ENCODE results near the gene CCND2.

CCND2 gene

GRCh38 chr12:4293966-4294505, 20.5 kb downstream of the CCND2 start:
- DNase-seq: no peak

GRCh38 chr12:4296751-4297150, 23.2 kb downstream of the CCND2 start:
- DNase-seq: no peak

GRCh38 chr12:4297617-4298016, 24.1 kb downstream of the CCND2 start:
- no peak for DNase-seq

GRCh38 chr12:4300883-4301282, 27.3 kb downstream of the CCND2 start:
- no peak for DNase-seq

DNA sequence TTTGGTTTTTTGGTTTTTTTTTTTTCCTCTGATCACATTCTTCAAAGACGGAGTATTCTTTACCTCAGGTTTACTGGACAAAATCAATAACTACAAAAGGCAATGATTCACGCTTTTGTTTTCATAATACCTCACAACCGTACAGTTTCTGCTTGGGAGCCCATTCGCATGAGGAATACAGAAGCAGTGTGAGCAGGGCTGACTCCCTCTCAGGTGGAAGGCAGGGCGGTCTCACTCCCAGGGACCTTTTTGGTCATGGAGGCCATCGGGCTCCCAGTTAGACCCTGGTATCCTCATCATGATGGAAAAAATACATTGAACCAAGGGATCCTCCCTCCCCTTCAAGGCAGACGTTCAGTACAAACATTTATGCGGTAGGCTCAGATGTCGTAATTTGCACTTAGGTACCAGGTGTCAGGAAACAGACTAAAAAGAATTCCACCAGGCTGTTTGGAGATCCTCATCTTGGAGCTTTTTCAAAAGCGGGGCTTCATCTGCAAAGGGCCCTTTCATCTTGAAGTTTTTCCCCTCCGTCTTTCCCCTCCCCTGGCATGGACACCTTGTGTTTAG, 28.5 kb downstream of the CCND2 start:
- DNase-seq: no peak

GRCh38 chr12:4302881-4303280, 29.3 kb downstream of the CCND2 start:
- no peak for DNase-seq

DNA sequence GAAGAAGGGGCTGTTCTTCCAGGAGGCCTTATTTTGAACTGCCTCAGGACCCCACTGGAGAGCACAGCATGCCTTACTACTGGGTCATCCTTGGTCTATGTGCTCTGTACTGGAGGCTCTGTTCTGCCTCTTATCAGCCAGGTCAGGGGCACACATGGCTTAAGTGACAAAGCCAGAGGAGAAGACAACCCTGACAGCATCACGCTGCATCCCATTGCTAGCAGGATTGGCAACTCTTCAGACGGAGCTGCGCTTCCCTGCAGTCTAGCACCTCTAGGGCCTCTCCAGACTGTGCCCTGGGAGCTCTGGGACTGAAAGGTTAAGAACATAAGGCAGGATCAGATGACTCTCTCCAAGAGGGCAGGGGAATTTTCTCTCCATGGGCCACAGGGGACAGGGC, 30.2 kb downstream of the CCND2 start:
- DNase-seq: no peak

- DNase-seq: peak; percentile 37
These were observed 34.2 kb downstream of the CCND2 start for GRCh38 chr12:4307593-4308333.

DNA sequence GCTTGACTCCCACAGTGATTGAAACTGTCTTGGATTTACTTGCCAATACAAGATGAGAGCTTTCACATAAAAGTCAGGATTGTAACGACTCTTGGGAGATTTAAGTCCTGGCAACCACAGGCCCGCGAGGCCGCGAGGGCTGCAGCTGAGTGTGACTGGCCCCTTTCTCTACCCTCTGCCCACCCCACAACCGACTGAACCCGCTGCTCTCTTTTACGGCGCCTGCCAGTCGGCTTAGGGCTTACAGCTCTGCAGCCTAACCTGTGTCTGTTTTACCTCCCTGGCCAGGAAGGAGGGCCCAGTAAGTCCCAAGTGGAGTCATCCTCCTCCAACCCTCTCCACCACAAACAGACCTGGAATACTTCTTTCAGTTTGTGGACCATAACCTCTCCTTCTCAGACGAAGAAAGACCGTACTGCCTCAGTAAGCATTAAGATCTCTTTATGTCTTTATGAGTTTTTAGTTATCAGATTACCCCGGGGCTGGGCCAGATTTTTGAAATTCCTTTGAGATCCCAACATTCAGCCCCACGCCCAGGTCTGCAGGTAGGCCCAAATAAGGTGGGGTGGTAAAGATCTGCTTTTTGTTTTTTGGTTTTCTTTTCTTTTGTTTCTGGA, 34.9 kb downstream of the CCND2 start:
- DNase-seq: no peak

- no peak for DNase-seq
These were observed 38.2 kb downstream of the CCND2 start for GRCh38 chr12:4311776-4312175.

- no peak for DNase-seq
These were observed 38.7 kb downstream of the CCND2 start for GRCh38 chr12:4312251-4312650.

GRCh38 chr12:4320497-4320852, 46.9 kb downstream of the CCND2 start:
- DNase-seq: no peak

DNA sequence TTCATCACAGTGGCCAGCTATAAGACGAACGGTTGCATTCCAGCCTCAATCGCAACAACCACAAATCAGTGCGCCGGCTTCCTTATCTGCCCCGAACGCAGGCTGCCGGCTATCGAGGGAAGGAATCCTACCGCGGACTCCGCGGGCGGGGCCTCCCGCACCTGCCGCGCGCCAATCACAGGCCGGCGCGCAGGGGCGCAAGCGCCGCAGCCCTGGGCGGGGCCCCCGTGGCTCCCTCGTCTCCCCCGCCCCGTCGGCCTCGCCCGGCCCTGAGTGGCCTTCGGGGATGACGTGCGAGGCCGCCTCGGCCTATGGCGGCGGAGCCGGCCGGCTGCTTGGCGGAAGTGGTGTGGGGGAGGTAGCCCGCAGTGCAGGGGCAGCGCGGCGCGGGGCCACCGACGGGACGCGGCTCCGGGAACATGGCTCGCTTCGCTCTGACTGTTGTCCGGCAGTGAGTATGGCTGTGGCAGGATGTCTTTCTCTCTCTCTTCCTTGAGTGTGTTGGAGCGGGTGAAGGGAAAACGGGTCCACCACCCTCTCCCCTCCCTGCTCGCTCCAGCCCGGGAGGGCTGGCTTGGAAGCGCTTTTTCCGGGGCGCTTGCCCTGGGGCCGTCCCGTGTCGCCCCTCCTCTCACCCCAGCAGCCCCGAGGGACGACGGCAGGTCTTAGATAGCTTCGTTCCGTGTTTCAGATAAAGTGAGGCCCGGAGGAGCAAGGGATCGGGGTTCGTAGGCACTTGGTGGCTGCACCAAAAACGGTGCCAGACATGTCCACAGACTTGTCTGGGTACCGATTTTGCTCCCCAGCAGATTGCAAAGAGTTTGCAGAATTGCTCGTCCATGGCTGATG, 47.5 kb downstream of the CCND2 start, which contains the start of gene TIGAR:
TSS of gene TIGAR (plus strand) at position 361 of the 849 bp plus-strand sequence. CDS start at position 420, 59 bp downstream.
- peak; percentile 97 for DNase-seq

DNA sequence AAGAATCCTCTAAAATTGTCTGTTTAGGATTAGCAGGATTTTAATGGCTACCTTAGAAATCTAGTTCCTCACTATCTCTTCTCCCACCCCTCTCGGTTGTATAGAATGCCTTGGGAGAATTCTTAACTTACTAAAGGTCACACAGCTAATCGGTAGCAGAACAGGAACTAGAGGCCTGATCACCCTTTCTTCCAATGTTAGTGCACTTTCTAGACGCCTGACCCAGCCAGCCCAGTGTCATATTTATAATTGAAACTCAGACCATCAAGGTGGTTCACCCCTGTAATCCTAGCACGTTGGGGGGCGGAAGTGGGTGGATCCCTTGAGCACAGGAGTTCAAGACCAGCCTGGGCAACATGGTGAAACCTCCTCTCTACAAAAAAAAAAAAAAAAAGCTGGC, 49.2 kb downstream of the CCND2 start:
- DNase-seq: no peak

All from activated CD4-positive, alpha-beta T cell treated with anti-CD3 and anti-CD28 coated beads, Interleukin-10, Interleukin-2, amounts not matched to agents 100 ng/mL and 50 ng/mL, durations not matched to agents 16 hours and 8 hours (primary cell).